Heart left ventricle (tissue), 13 donors: Measurements from ENCODE around the gene PTGFRN.

Experiments used
- CTCF ChIP-seq, 12 donors: fragments of 200-600 bp; sonication (generic) in 4 of 12; IDR thresholded peaks; one replicate each; pipeline versions ENCODE4 v1.5.0 to v1.8.0; 2018 to 2022; ENCODE audit warnings: antibody characterized with exemption in 12 of 12, mild to moderate bottlenecking in 5 of 12
- POLR2A ChIP-seq, 2 donors: fragments of 450-650 bp; IDR thresholded peaks; one replicate each; pipeline ENCODE4 v1.6.1; 2017; ENCODE audit warnings: antibody characterized with exemption in 2 of 2, mild to moderate bottlenecking in 2 of 2, moderate library complexity in 2 of 2
- donor health status: ischemic (EF 13 %, LVEDD 7.1; RV severe dilation, severe dysfunction).
- donor health status: DM: no; HTN: yes; CAD: no.
- donor health status: DM: no; HTN: no; CAD: no.
- donor health status: ischemic (EF 25% LVEDD 6.9; RV normal size, moderate dysfunction).
- donor health status: ischemic (EF 25% LVEDD 5.7; RV mildly dilated, moderate dysfunction).
- donor health status: ischemic (EF 35%, LVEDD 5.7; RV mildly dilated, moderate dysfunction).
- donor health status: nonischemic (EF 11% LVEDD 7.7; RV severe dilation, severe dysfunction).
- donor health status: DM: yes; HTN: yes; CAD: no.
- donor health status: PGD.
- donor health status: ischemic (EF 29% LVEDD 5.4; RV normal size, mild dysfunction).
- donor health status: nonischemic (EF 23%, LVEDD 6.1; RV moderate dilation, normal function).

- TF ChIP-seq CTCF (IDR thresholded peaks at IDR 0.05): no peak
- TF ChIP-seq POLR2A (IDR thresholded peaks at IDR 0.05): no peak
Measured at GRCh38 chr1:117033772-117034171, 124.1 kb downstream of the PTGFRN start.
